ENCODE results near the gene SOST. TPM values are rescaled to one million over a fixed set of nuclear protein-coding genes. Genes with fewer than 3 reads are reported as not detected.

SOST gene
- total and polyA plus RNA-seq, 4 experiments from 2014 or later, result not detected

DNA sequence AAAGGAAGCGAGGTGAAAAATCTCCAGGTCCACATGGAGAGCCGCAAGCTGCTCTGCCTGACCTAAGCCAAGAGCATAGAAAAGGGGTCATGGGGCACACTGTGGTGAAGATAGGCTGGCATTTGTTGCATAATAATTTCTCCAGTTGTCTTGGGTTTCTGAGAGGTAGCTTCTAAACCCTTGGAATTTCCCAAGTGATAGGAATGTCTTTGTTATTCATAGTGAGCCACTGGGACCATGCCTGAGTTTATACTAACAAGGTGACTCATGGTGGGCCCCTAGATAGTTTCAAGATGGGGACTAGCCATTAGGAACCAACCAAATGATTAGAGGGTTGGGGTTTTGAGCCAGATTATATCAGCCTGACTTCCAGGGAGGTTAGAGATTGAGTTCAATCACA is 25.6 kb downstream of the SOST start:
- Histone ChIP-seq H3K4me1 (ENCODE audit: insufficient read depth, low read length) (no peaks in the 10 kb centered on the region), H3K27me3 (ENCODE audit: insufficient read depth, low read length) (no peaks in the 10 kb centered on the region), H3K4me3 (ENCODE audit: low read length in 2 of 2) (no peak overlapping the region), H3K27ac (ENCODE audit: low read depth, low read length) (no peak overlapping the region), H3K36me3 (ENCODE audit: insufficient read depth, low read length) (no peaks in the 10 kb centered on the region), H3K9me3 (ENCODE audit: control insufficient read depth in 1 of 2, low read length in 2 of 2) (no peaks in the 10 kb centered on the region)
- DNase-seq, result no peak
- ChIA-PET POLR2A (ENCODE audit: partially characterized antibody) (no interaction called here), CTCF (ENCODE audit: partially characterized antibody) (interaction anchor here (1.1 to 1.3 kb wide), 2 partner anchors 33 to 34 kb away, joined by 3 to 7 read pairs; no protein-coding TSS in a partner anchor)
- H3K36me3 Mint-ChIP-seq, result no peaks in the 10 kb centered on the region
- peaks cover 7 to 11% of the 10 kb centered on the region in 2 donors for H3K27me3 Mint-ChIP-seq
- H3K4me1 Mint-ChIP-seq, result no peaks in the 10 kb centered on the region
- H3K27ac Mint-ChIP-seq, result no peak overlapping the region
- H3K4me3 Mint-ChIP-seq, result no peak overlapping the region
- intact Hi-C loops (cut with micrococcal nuclease), result no loop called here
- H3K9me3 Mint-ChIP-seq, result peaks cover 0 to 6% (median 1%) of the 10 kb centered on the region in 8 donors

DNA sequence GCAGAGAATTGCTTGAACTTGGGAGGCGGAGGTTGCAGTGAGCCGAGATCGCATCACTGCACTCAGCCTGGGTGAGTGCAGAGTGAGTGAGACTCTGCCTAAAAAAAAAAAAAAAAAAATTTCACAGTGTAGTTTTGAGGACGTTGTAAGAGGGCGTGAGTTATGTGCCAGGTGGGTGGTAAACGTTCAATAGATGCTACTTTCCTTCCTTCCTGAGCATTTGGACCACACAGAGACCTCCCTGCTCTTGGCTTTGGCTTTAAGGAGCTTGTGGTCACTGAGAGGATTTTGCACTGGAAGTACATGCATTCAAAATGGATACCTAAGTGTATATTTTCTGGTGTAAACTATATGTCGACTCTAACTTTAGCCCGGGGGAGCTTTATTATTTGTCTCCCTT is 30.5 kb downstream of the SOST start:
- POLR2A ChIA-PET (ENCODE audit: partially characterized antibody), result no interaction called here

DNA sequence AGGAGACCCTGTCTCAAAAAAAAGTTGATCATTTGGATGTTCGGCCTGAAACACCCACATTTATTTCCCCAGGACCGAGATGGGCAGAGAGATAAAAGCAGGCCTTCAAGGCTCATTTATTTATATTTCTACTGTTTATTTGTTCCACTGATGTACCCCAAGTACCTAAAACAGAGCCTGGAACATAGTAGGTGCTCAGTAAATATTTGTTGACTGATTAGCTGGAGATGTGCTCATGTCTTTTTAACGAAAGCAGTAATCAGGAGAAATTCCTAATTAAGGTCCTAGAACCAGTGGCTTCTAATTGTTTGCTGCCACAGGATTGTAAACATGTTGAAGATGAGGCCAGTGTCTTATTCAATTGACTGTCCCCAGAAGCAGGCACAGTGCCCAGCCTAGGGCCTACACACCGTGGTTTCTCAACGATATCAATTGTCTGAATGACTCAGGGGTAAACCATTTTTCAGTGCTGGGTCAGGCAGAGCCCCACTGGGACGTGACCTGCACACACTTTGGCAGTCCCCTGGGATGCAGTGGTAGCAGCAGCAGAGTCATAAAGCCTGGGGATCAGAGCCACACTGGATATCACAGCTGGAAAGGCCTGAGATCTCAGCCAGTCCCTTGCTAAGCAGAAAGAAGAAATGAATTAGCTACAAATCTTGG is 34.8 kb downstream of the SOST start:
- no peaks in the 10 kb centered on the region for H3K9me3 ChIP-seq (ENCODE audit: control insufficient read depth in 1 of 2, low read length in 2 of 2)
- no peak for DNase-seq
- H3K4me1 ChIP-seq (ENCODE audit: insufficient read depth, low read length), result peaks cover 8% of the 10 kb centered on the region
- POLR2A ChIA-PET (ENCODE audit: partially characterized antibody), result no interaction called here
- H3K27me3 Mint-ChIP-seq, result no peaks in the 10 kb centered on the region
- H3K36me3 Mint-ChIP-seq, result peaks cover 0 to 5% of the 10 kb centered on the region in 2 donors
- no peaks in the 10 kb centered on the region for H3K36me3 ChIP-seq (ENCODE audit: insufficient read depth, low read length)
- H3K4me3 Mint-ChIP-seq, result peak overlapping the region in 1 of 8 donors; percentile 1
- H3K27ac Mint-ChIP-seq, result peak overlapping the region in 1 of 7 donors; percentile 36
- intact Hi-C loops (cut with micrococcal nuclease), result no loop called here
- H3K4me3 ChIP-seq (ENCODE audit: low read length in 2 of 2), result no peak overlapping the region
- peaks cover 3 to 8% (median 6%) of the 10 kb centered on the region in 4 donors for H3K4me1 Mint-ChIP-seq
- no peak overlapping the region for H3K27ac ChIP-seq (ENCODE audit: low read depth, low read length)
- no peaks in the 10 kb centered on the region for H3K27me3 ChIP-seq (ENCODE audit: insufficient read depth, low read length)
- H3K9me3 Mint-ChIP-seq, result peaks cover 0 to 2% (median 0%) of the 10 kb centered on the region in 8 donors
- CTCF ChIA-PET (ENCODE audit: partially characterized antibody), result interaction anchor here (1.0 kb wide), 1 partner anchor 29 kb away, joined by 4 read pairs; no protein-coding TSS in a partner anchor

More for the DNA sequence above, 30.5 kb downstream of the SOST start:
- H3K36me3 Mint-ChIP-seq, result no peaks in the 10 kb centered on the region
- H3K27ac Mint-ChIP-seq, result no peak overlapping the region
- H3K9me3 Mint-ChIP-seq, result peaks cover 0 to 5% (median 0%) of the 10 kb centered on the region in 8 donors
- Histone ChIP-seq H3K9me3 (ENCODE audit: control insufficient read depth in 1 of 2, low read length in 2 of 2) (no peaks in the 10 kb centered on the region), H3K27ac (ENCODE audit: low read depth, low read length) (no peak overlapping the region), H3K4me1 (ENCODE audit: insufficient read depth, low read length) (no peaks in the 10 kb centered on the region), H3K4me3 (ENCODE audit: low read length in 2 of 2) (no peak overlapping the region), H3K36me3 (ENCODE audit: insufficient read depth, low read length) (no peaks in the 10 kb centered on the region), H3K27me3 (ENCODE audit: insufficient read depth, low read length) (no peaks in the 10 kb centered on the region)
- H3K4me3 Mint-ChIP-seq, result no peak overlapping the region
- no peaks in the 10 kb centered on the region for H3K4me1 Mint-ChIP-seq
- CTCF ChIA-PET (ENCODE audit: partially characterized antibody), result interaction anchor here (0.7 to 2.5 kb wide), 4 partner anchors 33 to 136 kb away, joined by 3 to 12 read pairs (median 4); no protein-coding TSS in a partner anchor
- intact Hi-C loops (cut with micrococcal nuclease), result no loop called here
- no peak for DNase-seq
- peaks cover 0 to 1% of the 10 kb centered on the region in 2 donors for H3K27me3 Mint-ChIP-seq

DNA sequence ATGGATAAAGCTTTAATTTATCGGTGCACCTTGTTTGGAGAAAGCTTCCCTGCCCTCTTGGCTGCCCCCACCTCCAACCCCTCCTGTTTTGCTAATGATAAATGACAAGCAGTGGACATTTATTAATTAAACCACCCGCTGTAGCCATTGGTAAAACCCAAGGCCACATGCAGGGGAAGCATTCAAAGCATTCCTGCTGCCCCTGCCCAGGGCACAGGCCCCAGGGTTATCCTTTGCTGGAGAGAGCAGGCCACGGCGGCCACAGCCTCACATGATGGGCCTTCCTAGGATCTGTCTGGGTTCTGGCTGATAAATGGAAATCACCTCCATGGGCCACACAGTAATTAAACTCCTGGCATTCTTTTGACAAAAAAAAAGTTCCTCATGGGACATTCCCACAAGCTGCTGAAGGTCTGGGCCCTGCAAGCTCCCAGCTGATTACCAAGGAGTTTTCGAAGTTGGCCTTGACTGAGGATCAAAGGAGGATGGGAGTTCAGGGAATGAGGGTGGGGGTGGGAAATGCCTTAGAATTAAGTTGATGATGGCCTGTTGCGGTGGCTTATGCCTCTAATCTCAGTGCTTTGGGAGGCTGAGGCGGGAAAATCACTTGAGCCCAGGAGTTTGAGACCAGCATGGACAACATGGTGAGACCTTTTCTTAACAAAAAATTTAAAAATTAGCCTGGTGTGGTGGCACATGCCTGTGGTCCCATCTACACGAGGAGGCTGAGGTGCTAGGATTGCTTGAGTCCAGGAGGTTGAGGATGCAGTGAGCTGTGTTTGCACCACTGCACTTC is 35.5 kb downstream of the SOST start:
- Histone ChIP-seq H3K9me3 (ENCODE audit: control insufficient read depth in 1 of 2, low read length in 2 of 2) (no peaks in the 10 kb centered on the region), H3K4me3 (ENCODE audit: low read length in 2 of 2) (no peak overlapping the region), H3K27me3 (ENCODE audit: insufficient read depth, low read length) (no peaks in the 10 kb centered on the region), H3K27ac (ENCODE audit: low read depth, low read length) (no peak overlapping the region), H3K36me3 (ENCODE audit: insufficient read depth, low read length) (no peaks in the 10 kb centered on the region), H3K4me1 (ENCODE audit: insufficient read depth, low read length) (peaks cover 8% of the 10 kb centered on the region)
- Mint-ChIP-seq H3K4me3 (peak overlapping the region in 2 of 8 donors; percentile 12 to 39), H3K27ac (peak overlapping the region in 1 of 7 donors; percentile 36), H3K4me1 (peaks cover 3 to 8% (median 6%) of the 10 kb centered on the region in 4 donors), H3K27me3 (no peaks in the 10 kb centered on the region), H3K9me3 (peaks cover 0 to 2% (median 0%) of the 10 kb centered on the region in 8 donors), H3K36me3 (peaks cover 0 to 5% of the 10 kb centered on the region in 2 donors)
- intact Hi-C loops (cut with micrococcal nuclease), result no loop called here
- ChIA-PET CTCF (ENCODE audit: partially characterized antibody) (interaction anchor here (1.0 to 1.3 kb wide), 2 partner anchors 29 to 31 kb away, joined by 4 read pairs; no protein-coding TSS in a partner anchor), POLR2A (ENCODE audit: partially characterized antibody) (no interaction called here)
- no peak for DNase-seq

DNA sequence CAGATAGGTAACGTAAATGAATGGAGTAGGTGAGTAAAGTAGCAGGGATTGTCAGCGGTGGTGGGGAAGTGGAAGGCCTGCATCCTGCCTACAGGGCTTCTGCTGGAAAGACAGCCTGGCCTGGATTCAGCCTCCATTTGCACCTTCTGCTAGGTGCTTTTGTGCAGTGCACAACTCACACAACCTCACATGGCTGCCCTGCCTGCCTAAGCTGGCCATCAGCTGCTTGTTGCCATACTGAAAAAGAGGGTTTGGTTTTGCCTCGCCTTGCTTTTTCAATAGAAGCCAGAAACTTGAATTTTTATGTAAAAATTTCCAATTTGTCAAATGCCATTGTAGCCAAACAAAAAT is 36.3 kb downstream of the SOST start:
- ChIA-PET POLR2A (ENCODE audit: partially characterized antibody) (no interaction called here), CTCF (ENCODE audit: partially characterized antibody) (interaction anchor here (1.3 to 1.5 kb wide), 2 partner anchors 26 to 30 kb away, joined by 3 to 4 read pairs; no protein-coding TSS in a partner anchor)
- Mint-ChIP-seq H3K4me3 (peak overlapping the region in 4 of 8 donors; percentile 39 to 98 (median 98)), H3K9me3 (peaks cover 0 to 2% (median 0%) of the 10 kb centered on the region in 8 donors), H3K27ac (peak overlapping the region in 1 of 7 donors; percentile 85), H3K4me1 (peaks cover 3 to 8% (median 6%) of the 10 kb centered on the region in 4 donors), H3K36me3 (peaks cover 0 to 5% of the 10 kb centered on the region in 2 donors), H3K27me3 (no peaks in the 10 kb centered on the region)
- no peaks in the 10 kb centered on the region for H3K9me3 ChIP-seq (ENCODE audit: control insufficient read depth in 1 of 2, low read length in 2 of 2)
- H3K27ac ChIP-seq (ENCODE audit: low read depth, low read length), result no peak overlapping the region
- DNase-seq, result no peak
- no peaks in the 10 kb centered on the region for H3K27me3 ChIP-seq (ENCODE audit: insufficient read depth, low read length)
- H3K36me3 ChIP-seq (ENCODE audit: insufficient read depth, low read length), result no peaks in the 10 kb centered on the region
- H3K4me3 ChIP-seq (ENCODE audit: low read length in 2 of 2), result no peak overlapping the region
- H3K4me1 ChIP-seq (ENCODE audit: insufficient read depth, low read length), result peaks cover 8% of the 10 kb centered on the region
- intact Hi-C loops (cut with micrococcal nuclease), result no loop called here

DNA sequence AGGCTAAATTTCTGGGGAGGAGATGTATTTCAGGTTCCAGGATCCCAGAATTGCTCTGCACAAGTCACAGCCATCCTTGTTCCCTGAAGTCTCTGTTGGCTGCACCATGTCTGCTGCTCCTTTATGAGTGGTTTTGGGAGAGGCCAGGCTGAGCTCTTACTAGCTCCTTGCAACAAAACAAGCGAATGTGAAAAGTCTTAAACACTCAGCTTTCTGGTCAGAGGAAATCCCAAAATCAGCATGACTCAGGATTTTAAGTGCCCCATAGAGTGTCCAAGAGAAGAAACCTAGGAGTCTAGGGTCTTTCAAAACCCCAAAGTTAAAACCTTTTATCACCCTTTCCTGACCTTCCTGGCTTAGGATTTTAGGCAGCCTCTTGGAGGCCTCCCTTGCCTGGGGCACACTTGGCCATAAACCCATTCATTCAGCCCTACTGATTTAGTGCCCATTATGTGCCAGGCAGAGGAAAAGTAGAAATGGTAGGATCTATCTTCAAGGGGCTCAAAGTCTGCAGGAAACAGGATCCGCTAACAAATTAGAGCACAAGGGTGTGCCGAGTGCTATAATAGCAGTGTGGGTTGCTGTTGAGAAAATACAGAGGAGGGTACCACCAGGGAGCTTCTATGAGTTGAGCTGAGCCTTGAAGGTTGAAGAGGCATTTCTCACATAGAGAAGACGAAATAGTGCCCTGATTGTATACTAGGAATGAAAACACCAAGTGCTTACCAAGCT is 36.9 kb downstream of the SOST start:
- POLR2A ChIA-PET (ENCODE audit: partially characterized antibody), result no interaction called here
- Histone ChIP-seq H3K4me1 (ENCODE audit: insufficient read depth, low read length) (peaks cover 8% of the 10 kb centered on the region), H3K4me3 (ENCODE audit: low read length in 2 of 2) (no peak overlapping the region), H3K36me3 (ENCODE audit: insufficient read depth, low read length) (no peaks in the 10 kb centered on the region), H3K27ac (ENCODE audit: low read depth, low read length) (no peak overlapping the region), H3K27me3 (ENCODE audit: insufficient read depth, low read length) (no peaks in the 10 kb centered on the region), H3K9me3 (ENCODE audit: control insufficient read depth in 1 of 2, low read length in 2 of 2) (no peaks in the 10 kb centered on the region)
- H3K27me3 Mint-ChIP-seq, result no peaks in the 10 kb centered on the region
- H3K36me3 Mint-ChIP-seq, result peaks cover 0 to 5% of the 10 kb centered on the region in 2 donors
- H3K9me3 Mint-ChIP-seq, result peaks cover 0 to 2% (median 0%) of the 10 kb centered on the region in 8 donors
- CTCF ChIA-PET (ENCODE audit: partially characterized antibody), result interaction anchor here (1.3 to 1.5 kb wide), 2 partner anchors 26 to 30 kb away, joined by 3 to 4 read pairs; no protein-coding TSS in a partner anchor
- DNase-seq, result no peak
- H3K27ac Mint-ChIP-seq, result peak overlapping the region in 6 of 7 donors; percentile 44 to 98 (median 84)
- H3K4me1 Mint-ChIP-seq, result peaks cover 3 to 8% (median 6%) of the 10 kb centered on the region in 4 donors
- peak overlapping the region; percentile 88 to 100 (median 98) for H3K4me3 Mint-ChIP-seq
- intact Hi-C loops (cut with micrococcal nuclease), result no loop called here
